ENCODE results near the gene RAB6A. TPM values are rescaled to one million over a fixed set of nuclear protein-coding genes. Genes with fewer than 3 reads are reported as not detected.
"Not testable (repeated sequence)": the region's sequence is repeated elsewhere in the genome, so short reads cannot be mapped to it uniquely, and the experiment has no call there.

RAB6A gene
- polyA plus RNA-seq, 2 donors: 59.4 to 73.2 TPM

- Histone ChIP-seq H3K9me3 (ENCODE audit: control insufficient read depth in 2 of 2, insufficient read depth in 1 of 2, low read depth in 1 of 2, low read length in 1 of 2) (no peaks in the 10 kb centered on the region), H3K4me3 (ENCODE audit: low read depth in 1 of 2, low read length in 2 of 2) (no peak overlapping the region), H3K36me3 (ENCODE audit: control insufficient read depth in 2 of 2, insufficient read depth in 2 of 2, low read length in 1 of 2) (no peaks in the 10 kb centered on the region), H3K4me1 (ENCODE audit: control insufficient read depth in 2 of 2, insufficient read depth in 2 of 2, low read length in 1 of 2) (no peaks in the 10 kb centered on the region), H3K27me3 (ENCODE audit: control insufficient read depth in 1 of 2, insufficient read depth in 2 of 2, low read length in 2 of 2) (no peaks in the 10 kb centered on the region), H3K27ac (ENCODE audit: low read depth in 2 of 2, low read length in 1 of 2) (no peak overlapping the region)
- WGBS, 2 donors: 75 to 78% methylated on average over 7 of the region's 7 CpGs
Observed at GRCh38 chr11:73752903-73753302, 8.0 kb downstream of the RAB6A start.

- Histone ChIP-seq H3K36me3 (ENCODE audit: control insufficient read depth in 2 of 2, insufficient read depth in 2 of 2, low read length in 1 of 2) (no peaks in the 10 kb centered on the region), H3K27ac (ENCODE audit: low read depth in 2 of 2, low read length in 1 of 2) (no peak overlapping the region), H3K9me3 (ENCODE audit: control insufficient read depth in 2 of 2, insufficient read depth in 1 of 2, low read depth in 1 of 2, low read length in 1 of 2) (no peaks in the 10 kb centered on the region), H3K27me3 (ENCODE audit: control insufficient read depth in 1 of 2, insufficient read depth in 2 of 2, low read length in 2 of 2) (no peaks in the 10 kb centered on the region), H3K4me3 (ENCODE audit: low read depth in 1 of 2, low read length in 2 of 2) (no peak overlapping the region), H3K4me1 (ENCODE audit: control insufficient read depth in 2 of 2, insufficient read depth in 2 of 2, low read length in 1 of 2) (no peaks in the 10 kb centered on the region)
- WGBS, 2 donors: 87 to 88% methylated on average over 14 of the region's 14 CpGs
Observed at GRCh38 chr11:73752216-73752867, 8.5 kb downstream of the RAB6A start.

- H3K4me1 ChIP-seq (ENCODE audit: control insufficient read depth in 2 of 2, insufficient read depth in 2 of 2, low read length in 1 of 2); H3K4me3 ChIP-seq (ENCODE audit: low read depth in 1 of 2, low read length in 2 of 2); H3K27ac ChIP-seq (ENCODE audit: low read depth in 2 of 2, low read length in 1 of 2); H3K9me3 ChIP-seq (ENCODE audit: control insufficient read depth in 2 of 2, insufficient read depth in 1 of 2, low read depth in 1 of 2, low read length in 1 of 2); H3K27me3 ChIP-seq (ENCODE audit: control insufficient read depth in 1 of 2, insufficient read depth in 2 of 2, low read length in 2 of 2); H3K36me3 ChIP-seq (ENCODE audit: control insufficient read depth in 2 of 2, insufficient read depth in 2 of 2, low read length in 1 of 2): not testable (repeated sequence)
- 86 to 93% methylated on average over 4 of the region's 4 CpGs for WGBS, 2 donors
Observed at GRCh38 chr11:73750862-73751261, 10.0 kb downstream of the RAB6A start.

- Histone ChIP-seq H3K27me3 (ENCODE audit: control insufficient read depth in 1 of 2, insufficient read depth in 2 of 2, low read length in 2 of 2) (no peaks in the 10 kb centered on the region), H3K9me3 (ENCODE audit: control insufficient read depth in 2 of 2, insufficient read depth in 1 of 2, low read depth in 1 of 2, low read length in 1 of 2) (no peaks in the 10 kb centered on the region), H3K4me3 (ENCODE audit: low read depth in 1 of 2, low read length in 2 of 2) (no peak overlapping the region), H3K36me3 (ENCODE audit: control insufficient read depth in 2 of 2, insufficient read depth in 2 of 2, low read length in 1 of 2) (no peaks in the 10 kb centered on the region), H3K27ac (ENCODE audit: low read depth in 2 of 2, low read length in 1 of 2) (no peak overlapping the region), H3K4me1 (ENCODE audit: control insufficient read depth in 2 of 2, insufficient read depth in 2 of 2, low read length in 1 of 2) (no peaks in the 10 kb centered on the region)
- 73 to 78% methylated on average over 5 of the region's 5 CpGs for WGBS, 2 donors
Observed at GRCh38 chr11:73750228-73750627, 10.6 kb downstream of the RAB6A start.

GRCh38 chr11:73749118-73749517 lies 11.8 kb downstream of the RAB6A start:
- Histone ChIP-seq H3K27ac (ENCODE audit: low read depth in 2 of 2, low read length in 1 of 2) (no peak overlapping the region), H3K27me3 (ENCODE audit: control insufficient read depth in 1 of 2, insufficient read depth in 2 of 2, low read length in 2 of 2) (no peaks in the 10 kb centered on the region), H3K4me1 (ENCODE audit: control insufficient read depth in 2 of 2, insufficient read depth in 2 of 2, low read length in 1 of 2) (no peaks in the 10 kb centered on the region), H3K36me3 (ENCODE audit: control insufficient read depth in 2 of 2, insufficient read depth in 2 of 2, low read length in 1 of 2) (no peaks in the 10 kb centered on the region), H3K4me3 (ENCODE audit: low read depth in 1 of 2, low read length in 2 of 2) (no peak overlapping the region), H3K9me3 (ENCODE audit: control insufficient read depth in 2 of 2, insufficient read depth in 1 of 2, low read depth in 1 of 2, low read length in 1 of 2) (no peaks in the 10 kb centered on the region)
- 94 to 97% methylated on average over 7 of the region's 7 CpGs for WGBS, 2 donors

- Histone ChIP-seq H3K27ac (ENCODE audit: low read depth in 2 of 2, low read length in 1 of 2) (no peak overlapping the region), H3K27me3 (ENCODE audit: control insufficient read depth in 1 of 2, insufficient read depth in 2 of 2, low read length in 2 of 2) (no peaks in the 10 kb centered on the region), H3K4me3 (ENCODE audit: low read depth in 1 of 2, low read length in 2 of 2) (no peak overlapping the region), H3K4me1 (ENCODE audit: control insufficient read depth in 2 of 2, insufficient read depth in 2 of 2, low read length in 1 of 2) (no peaks in the 10 kb centered on the region), H3K36me3 (ENCODE audit: control insufficient read depth in 2 of 2, insufficient read depth in 2 of 2, low read length in 1 of 2) (no peaks in the 10 kb centered on the region), H3K9me3 (ENCODE audit: control insufficient read depth in 2 of 2, insufficient read depth in 1 of 2, low read depth in 1 of 2, low read length in 1 of 2) (no peaks in the 10 kb centered on the region)
- 85 to 91% methylated on average over 5 of the region's 5 CpGs for WGBS, 2 donors
Observed at GRCh38 chr11:73748300-73748699, 12.6 kb downstream of the RAB6A start.

- no peaks in the 10 kb centered on the region for H3K36me3 ChIP-seq (ENCODE audit: control insufficient read depth in 2 of 2, insufficient read depth in 2 of 2, low read length in 1 of 2)
- no peaks in the 10 kb centered on the region for H3K27me3 ChIP-seq (ENCODE audit: control insufficient read depth in 1 of 2, insufficient read depth in 2 of 2, low read length in 2 of 2)
- 55 to 56% methylated on average over 3 of the region's 3 CpGs for WGBS, 2 donors
- no peaks in the 10 kb centered on the region for H3K4me1 ChIP-seq (ENCODE audit: control insufficient read depth in 2 of 2, insufficient read depth in 2 of 2, low read length in 1 of 2)
- H3K4me3 ChIP-seq (ENCODE audit: low read depth in 1 of 2, low read length in 2 of 2): no peak overlapping the region
- no peak overlapping the region for H3K27ac ChIP-seq (ENCODE audit: low read depth in 2 of 2, low read length in 1 of 2)
- H3K9me3 ChIP-seq (ENCODE audit: control insufficient read depth in 2 of 2, insufficient read depth in 1 of 2, low read depth in 1 of 2, low read length in 1 of 2): no peaks in the 10 kb centered on the region
Observed at GRCh38 chr11:73747762-73748161, 13.1 kb downstream of the RAB6A start.

GRCh38 chr11:73746701-73747100 lies 14.2 kb downstream of the RAB6A start:
- Histone ChIP-seq H3K27me3 (ENCODE audit: control insufficient read depth in 1 of 2, insufficient read depth in 2 of 2, low read length in 2 of 2) (no peaks in the 10 kb centered on the region), H3K4me3 (ENCODE audit: low read depth in 1 of 2, low read length in 2 of 2) (no peak overlapping the region), H3K36me3 (ENCODE audit: control insufficient read depth in 2 of 2, insufficient read depth in 2 of 2, low read length in 1 of 2) (no peaks in the 10 kb centered on the region), H3K27ac (ENCODE audit: low read depth in 2 of 2, low read length in 1 of 2) (no peak overlapping the region), H3K4me1 (ENCODE audit: control insufficient read depth in 2 of 2, insufficient read depth in 2 of 2, low read length in 1 of 2) (no peaks in the 10 kb centered on the region), H3K9me3 (ENCODE audit: control insufficient read depth in 2 of 2, insufficient read depth in 1 of 2, low read depth in 1 of 2, low read length in 1 of 2) (no peaks in the 10 kb centered on the region)
- 96% methylated on average over 13 of the region's 13 CpGs for WGBS, 2 donors

GRCh38 chr11:73743045-73743444 lies 17.8 kb downstream of the RAB6A start:
- WGBS, 2 donors: 95 to 97% methylated on average over 7 of the region's 7 CpGs
- Histone ChIP-seq H3K27ac (ENCODE audit: low read depth in 2 of 2, low read length in 1 of 2) (no peak overlapping the region), H3K4me1 (ENCODE audit: control insufficient read depth in 2 of 2, insufficient read depth in 2 of 2, low read length in 1 of 2) (no peaks in the 10 kb centered on the region), H3K4me3 (ENCODE audit: low read depth in 1 of 2, low read length in 2 of 2) (no peak overlapping the region), H3K27me3 (ENCODE audit: control insufficient read depth in 1 of 2, insufficient read depth in 2 of 2, low read length in 2 of 2) (no peaks in the 10 kb centered on the region), H3K9me3 (ENCODE audit: control insufficient read depth in 2 of 2, insufficient read depth in 1 of 2, low read depth in 1 of 2, low read length in 1 of 2) (no peaks in the 10 kb centered on the region), H3K36me3 (ENCODE audit: control insufficient read depth in 2 of 2, insufficient read depth in 2 of 2, low read length in 1 of 2) (no peaks in the 10 kb centered on the region)

GRCh38 chr11:73735959-73736358 lies 24.9 kb downstream of the RAB6A start:
- H3K9me3 ChIP-seq (ENCODE audit: control insufficient read depth in 2 of 2, insufficient read depth in 1 of 2, low read depth in 1 of 2, low read length in 1 of 2); H3K27ac ChIP-seq (ENCODE audit: low read depth in 2 of 2, low read length in 1 of 2); H3K4me1 ChIP-seq (ENCODE audit: control insufficient read depth in 2 of 2, insufficient read depth in 2 of 2, low read length in 1 of 2); H3K36me3 ChIP-seq (ENCODE audit: control insufficient read depth in 2 of 2, insufficient read depth in 2 of 2, low read length in 1 of 2); H3K27me3 ChIP-seq (ENCODE audit: control insufficient read depth in 1 of 2, insufficient read depth in 2 of 2, low read length in 2 of 2); H3K4me3 ChIP-seq (ENCODE audit: low read depth in 1 of 2, low read length in 2 of 2): not testable (repeated sequence)
- 78 to 84% methylated on average over 7 of the region's 7 CpGs for WGBS, 2 donors

Data from esophagus (tissue), 2 donors.